LNCaP clone FGC (cell line): ENCODE measurements around the gene PLCXD1.

ENCODE experiments used
- DNase-seq: peaks from one replicate; pipeline ENCODE4 v3.0.0-alpha.2; 2011; ENCODE audit warnings: low read depth
- H3K4me3 ChIP-seq: 2 replicates; pipeline ENCODE4 v1.5.1; 2011; ENCODE audit warnings: mild to moderate bottlenecking, low read depth, low read length, control low read depth
- CTCF ChIP-seq: IDR thresholded peaks from 2 replicates; pipeline ENCODE4 v1.5.1; 2012; ENCODE audit warnings: mild to moderate bottlenecking; ENCODE audit not compliant: control insufficient read depth, insufficient read depth; ENCODE audit errors: extremely low read depth

PLCXD1 gene

GRCh38 chrX:307261-308111 is 26.3 kb downstream of the PLCXD1 start:
- H3K4me3 ChIP-seq: no peak overlapping the region
- DNase-seq: no peak
- TF ChIP-seq CTCF: no peak

GRCh38 chrX:308821-309520 is 27.8 kb downstream of the PLCXD1 start:
- DNase-seq: no peak
- no peak overlapping the region for H3K4me3 ChIP-seq
- no peak for TF ChIP-seq CTCF

GRCh38 chrX:310621-311155 is 29.5 kb downstream of the PLCXD1 start:
- no peak overlapping the region for H3K4me3 ChIP-seq

GRCh38 chrX:311156-312129 is 30.3 kb downstream of the PLCXD1 start:
- no peak for TF ChIP-seq CTCF
- DNase-seq: no peak
- H3K4me3 ChIP-seq: no peak overlapping the region

More at GRCh38 chrX:310621-311155, 29.5 kb downstream of the PLCXD1 start:
- DNase-seq: no peak
- no peak for TF ChIP-seq CTCF

- no peak for TF ChIP-seq CTCF
- no peak overlapping the region for H3K4me3 ChIP-seq
- no peak for DNase-seq
Measured at GRCh38 chrX:312621-313331, 31.6 kb downstream of the PLCXD1 start.

- TF ChIP-seq CTCF: no peak
- DNase-seq: no peak
- H3K4me3 ChIP-seq: no peak overlapping the region
Measured at GRCh38 chrX:313546-313945, 32.4 kb downstream of the PLCXD1 start.
